Activated CD8-positive, alpha-beta T cell treated with anti-CD3 and anti-CD28 coated beads for 36 hours (primary cell): ENCODE results near the gene BCKDK. TPM values are rescaled to one million over a fixed set of nuclear protein-coding genes. Genes with fewer than 3 reads are reported as not detected.
A peak's percentile ranks its signal among the peaks of the same experiment; 100 is the strongest.

Source experiments
- ATAC-seq: fragments of 200-7000 bp; cut with Tn5 transposase; one replicate; pipeline ENCODE4 v1.10.0; 2021; ENCODE audit warnings: mild to moderate bottlenecking, moderate library complexity
- CTCF ChIA-PET: fragments of 350-600 bp; sonication (Branson Sonifier 250); formaldehyde crosslinking; loops from one replicate; lab custom pipeline; 2021; ENCODE audit warnings: antibody characterized with exemption; lab: Charles Lee
- POLR2A ChIA-PET: fragments of 350-600 bp; sonication (Branson Sonifier 250); formaldehyde crosslinking; loops from one replicate; lab custom pipeline; 2021; ENCODE audit warnings: antibody characterized with exemption; lab: Charles Lee
- DNase-seq: peaks from one replicate; pipeline ENCODE4 v3.0.0-alpha.2; 2020
- H3K27ac Mint-ChIP-seq: one replicate; pipeline ENCODE4 v1.8.0; 2021; ENCODE audit warnings: mild to moderate bottlenecking, mixed read lengths
- H3K27me3 Mint-ChIP-seq: one replicate; pipeline ENCODE4 v1.8.0; 2021; ENCODE audit warnings: mixed read lengths
- H3K36me3 Mint-ChIP-seq: one replicate; pipeline ENCODE4 v1.8.0; 2021; ENCODE audit warnings: low read depth, mixed read lengths
- H3K4me1 Mint-ChIP-seq: one replicate; pipeline ENCODE4 v1.8.0; 2021; ENCODE audit warnings: low read depth, mixed read lengths
- H3K4me3 Mint-ChIP-seq: one replicate; pipeline ENCODE4 v1.8.0; 2021; ENCODE audit warnings: mild to moderate bottlenecking, moderate library complexity, mixed read lengths
- H3K9me3 Mint-ChIP-seq: one replicate; pipeline ENCODE4 v1.8.0; 2021; ENCODE audit warnings: mixed read lengths
- intact Hi-C: fragments of 100-400 bp; cut with micrococcal nuclease; formaldehyde crosslinking; loops from one replicate; pipeline ENCODE4 v1.10.0; 2022
- total RNA-seq, 2 experiments: library from RNA; stranded (reverse); gene quantifications; one replicate each; pipeline ENCODE4 v1.2.3, GENCODE V29; 2021
- TF ChIP-seq, protein P1 (sequence below): fragments of 200-600 bp; IDR thresholded peaks from one replicate; pipeline ENCODE4 v1.8.0; 2022; ENCODE audit warnings: antibody characterized with exemption, mild to moderate bottlenecking

Gene BCKDK
- total RNA-seq, 2 experiments from 2014 or later, result 55.1 to 58.7 TPM

DNA sequence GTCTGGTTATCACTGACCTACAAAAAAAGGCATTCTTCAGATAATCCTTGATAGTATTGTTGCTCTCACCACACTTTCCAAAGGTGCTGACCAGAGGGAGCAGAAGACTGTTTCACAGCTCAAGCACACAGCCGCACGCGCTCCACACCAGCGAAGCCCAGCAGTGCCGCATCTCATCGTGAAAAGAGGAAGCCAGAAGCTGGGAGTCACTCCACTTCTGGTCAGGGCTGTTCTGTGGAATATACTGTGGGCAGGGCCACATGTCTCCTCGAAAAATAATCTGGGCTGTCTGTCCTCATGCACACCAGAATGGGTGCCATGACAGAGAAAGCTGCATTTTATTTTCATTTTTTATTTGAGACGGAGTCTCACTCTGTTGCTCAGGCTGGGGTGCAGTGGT, 49.0 kb downstream of the BCKDK start:
- POLR2A ChIA-PET, result interaction anchor here (0.7 to 5.3 kb wide), 4 partner anchors 15 to 83 kb away, joined by 3 to 49 read pairs (median 6); partner anchors contain the start of genes FUS, ZNF646 and ZNF668
- intact Hi-C loops, result no loop called here
- Mint-ChIP-seq H3K4me3 (peak overlapping the region; percentile 40), H3K27me3 (peaks cover 2% of the 10 kb centered on the region), H3K36me3 (no peaks in the 10 kb centered on the region), H3K27ac (no peak overlapping the region), H3K4me1 (peaks cover 9% of the 10 kb centered on the region), H3K9me3 (no peaks in the 10 kb centered on the region)
- CTCF ChIA-PET, result interaction anchor here (0.7 to 2.9 kb wide), 8 partner anchors 11 to 286 kb away, joined by 3 to 19 read pairs (median 3); partner anchors contain the start of gene PRSS8
- ATAC-seq (no peak), DNase-seq (no peak)
- TF ChIP-seq, protein P1, sequence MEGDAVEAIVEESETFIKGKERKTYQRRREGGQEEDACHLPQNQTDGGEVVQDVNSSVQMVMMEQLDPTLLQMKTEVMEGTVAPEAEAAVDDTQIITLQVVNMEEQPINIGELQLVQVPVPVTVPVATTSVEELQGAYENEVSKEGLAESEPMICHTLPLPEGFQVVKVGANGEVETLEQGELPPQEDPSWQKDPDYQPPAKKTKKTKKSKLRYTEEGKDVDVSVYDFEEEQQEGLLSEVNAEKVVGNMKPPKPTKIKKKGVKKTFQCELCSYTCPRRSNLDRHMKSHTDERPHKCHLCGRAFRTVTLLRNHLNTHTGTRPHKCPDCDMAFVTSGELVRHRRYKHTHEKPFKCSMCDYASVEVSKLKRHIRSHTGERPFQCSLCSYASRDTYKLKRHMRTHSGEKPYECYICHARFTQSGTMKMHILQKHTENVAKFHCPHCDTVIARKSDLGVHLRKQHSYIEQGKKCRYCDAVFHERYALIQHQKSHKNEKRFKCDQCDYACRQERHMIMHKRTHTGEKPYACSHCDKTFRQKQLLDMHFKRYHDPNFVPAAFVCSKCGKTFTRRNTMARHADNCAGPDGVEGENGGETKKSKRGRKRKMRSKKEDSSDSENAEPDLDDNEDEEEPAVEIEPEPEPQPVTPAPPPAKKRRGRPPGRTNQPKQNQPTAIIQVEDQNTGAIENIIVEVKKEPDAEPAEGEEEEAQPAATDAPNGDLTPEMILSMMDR, result no peak

Other genes with a start within 250 kb of the BCKDK start
- 10 to 100 TPM; 21.8 to 23.6 TPM for gene BCL7C, start 214.3 kb upstream of the BCKDK start, total RNA-seq
- gene CTF1, start 211.8 kb upstream of the BCKDK start, total RNA-seq, result under 1 TPM; 0.31 to 0.32 TPM
- 10 to 100 TPM; 21.1 to 22.0 TPM for gene FBXL19, start 184.8 kb upstream of the BCKDK start, total RNA-seq
- gene ORAI3, start 159.3 kb upstream of the BCKDK start, total RNA-seq, result 10 to 100 TPM in 1 of 2 experiments, 1 to 10 TPM in 1; 7.6 to 10.9 TPM
- gene SETD1A, start 150.6 kb upstream of the BCKDK start, total RNA-seq, result 10 to 100 TPM; 18.0 to 19.2 TPM
- gene HSD3B7, start 123.2 kb upstream of the BCKDK start, total RNA-seq, result 1 to 10 TPM in 1 of 2 experiments, under 1 TPM in 1; 0.45 to 1.3 TPM
- 1 to 10 TPM; 1.1 to 1.8 TPM for gene STX1B, start 97.7 kb upstream of the BCKDK start, total RNA-seq
- gene STX4, start 74.8 kb upstream of the BCKDK start, total RNA-seq, result 10 to 100 TPM; 25.2 to 27.7 TPM
- 10 to 100 TPM; 16.2 to 18.8 TPM for gene ZNF668, start 34.1 kb upstream of the BCKDK start, total RNA-seq
- gene ZNF646, start 34.0 kb upstream of the BCKDK start, total RNA-seq, result 10 to 100 TPM; 22.0 to 24.4 TPM
- 1 to 10 TPM; 5.5 to 8.6 TPM for gene PRSS53, start 19.4 kb upstream of the BCKDK start, total RNA-seq
- gene VKORC1, start 13.6 kb upstream of the BCKDK start, total RNA-seq, result 10 to 100 TPM; 68.5 to 71.5 TPM
- 10 to 100 TPM; 55.6 to 58.7 TPM for gene KAT8, start 9.3 kb downstream of the BCKDK start, total RNA-seq
- gene PRSS8, start 27.3 kb downstream of the BCKDK start, total RNA-seq, result not detected
- under 1 TPM; 0.18 to 0.72 TPM for gene PRSS36, start 41.7 kb downstream of the BCKDK start, total RNA-seq
- gene FUS, start 71.8 kb downstream of the BCKDK start, total RNA-seq, result 100 to 1,000 TPM; 486 to 533 TPM
- gene PYCARD, start 94.4 kb downstream of the BCKDK start, total RNA-seq, result 1 to 10 TPM; 5.9 to 6.1 TPM
- not detected for gene TRIM72, start 105.7 kb downstream of the BCKDK start, total RNA-seq
- not detected for gene PYDC1, start 108.7 kb downstream of the BCKDK start, total RNA-seq
- gene ITGAM, start 151.6 kb downstream of the BCKDK start, total RNA-seq, result under 1 TPM; 0.88 to 0.96 TPM
- gene ITGAX, start 246.8 kb downstream of the BCKDK start, total RNA-seq, result 1 to 10 TPM; 4.4 to 5.4 TPM